Nephron (organoid): ENCODE measurements around the gene CCBE1.
A peak's percentile ranks its signal among the peaks of the same experiment; 100 is the strongest.

Source experiments
- H3K27ac Mint-ChIP-seq, 3 experiments: 2 replicates each; pipeline ENCODE4 v1.8.0; 2020; ENCODE audit warnings: mixed read lengths in 3 of 3, mild to moderate bottlenecking in 2 of 3, moderate library complexity in 1 of 3
- H3K27me3 Mint-ChIP-seq: 2 replicates; pipeline ENCODE4 v1.8.0; 2021; ENCODE audit warnings: low read depth, mild to moderate bottlenecking, moderate library complexity, mixed read lengths
- H3K36me3 Mint-ChIP-seq: 2 replicates; pipeline ENCODE4 v1.8.0; 2020; ENCODE audit warnings: low read depth, mixed read lengths
- H3K4me1 Mint-ChIP-seq: 2 replicates; pipeline ENCODE4 v1.8.0; 2020; ENCODE audit warnings: mixed read lengths
- H3K4me3 Mint-ChIP-seq, 3 experiments: 2 replicates each; pipeline ENCODE4 v1.8.0; 2020; ENCODE audit warnings: mild to moderate bottlenecking in 3 of 3, mixed read lengths in 3 of 3, moderate library complexity in 2 of 3
- H3K9me3 Mint-ChIP-seq: 2 replicates; pipeline ENCODE4 v1.8.0; 2020; ENCODE audit warnings: mixed read lengths
- TF ChIP-seq, protein P1 (sequence below), 3 experiments: fragments of 200-600 bp; sonication (generic); IDR thresholded peaks; one replicate each; pipeline ENCODE4 v1.5.0; 2021; ENCODE audit warnings: antibody characterized with exemption in 3 of 3; ENCODE audit not compliant: unreplicated experiment in 3 of 3

The CCBE1 gene

GRCh38 chr18:59537579-59537978, 159.6 kb downstream of the CCBE1 start:
- no peaks in the 10 kb centered on the region for H3K36me3 Mint-ChIP-seq
- H3K9me3 Mint-ChIP-seq: no peaks in the 10 kb centered on the region
- peak overlapping the region in 2 of 3 experiments; percentile 58 to 86 for H3K27ac Mint-ChIP-seq
- TF ChIP-seq, protein P1, sequence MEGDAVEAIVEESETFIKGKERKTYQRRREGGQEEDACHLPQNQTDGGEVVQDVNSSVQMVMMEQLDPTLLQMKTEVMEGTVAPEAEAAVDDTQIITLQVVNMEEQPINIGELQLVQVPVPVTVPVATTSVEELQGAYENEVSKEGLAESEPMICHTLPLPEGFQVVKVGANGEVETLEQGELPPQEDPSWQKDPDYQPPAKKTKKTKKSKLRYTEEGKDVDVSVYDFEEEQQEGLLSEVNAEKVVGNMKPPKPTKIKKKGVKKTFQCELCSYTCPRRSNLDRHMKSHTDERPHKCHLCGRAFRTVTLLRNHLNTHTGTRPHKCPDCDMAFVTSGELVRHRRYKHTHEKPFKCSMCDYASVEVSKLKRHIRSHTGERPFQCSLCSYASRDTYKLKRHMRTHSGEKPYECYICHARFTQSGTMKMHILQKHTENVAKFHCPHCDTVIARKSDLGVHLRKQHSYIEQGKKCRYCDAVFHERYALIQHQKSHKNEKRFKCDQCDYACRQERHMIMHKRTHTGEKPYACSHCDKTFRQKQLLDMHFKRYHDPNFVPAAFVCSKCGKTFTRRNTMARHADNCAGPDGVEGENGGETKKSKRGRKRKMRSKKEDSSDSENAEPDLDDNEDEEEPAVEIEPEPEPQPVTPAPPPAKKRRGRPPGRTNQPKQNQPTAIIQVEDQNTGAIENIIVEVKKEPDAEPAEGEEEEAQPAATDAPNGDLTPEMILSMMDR (IDR thresholded peaks at IDR 0.05; ENCODE audit: unreplicated experiment in 3 of 3): no peak
- no peak overlapping the region for H3K4me3 Mint-ChIP-seq
- H3K4me1 Mint-ChIP-seq: peaks cover 44% of the 10 kb centered on the region
- no peaks in the 10 kb centered on the region for H3K27me3 Mint-ChIP-seq

DNA sequence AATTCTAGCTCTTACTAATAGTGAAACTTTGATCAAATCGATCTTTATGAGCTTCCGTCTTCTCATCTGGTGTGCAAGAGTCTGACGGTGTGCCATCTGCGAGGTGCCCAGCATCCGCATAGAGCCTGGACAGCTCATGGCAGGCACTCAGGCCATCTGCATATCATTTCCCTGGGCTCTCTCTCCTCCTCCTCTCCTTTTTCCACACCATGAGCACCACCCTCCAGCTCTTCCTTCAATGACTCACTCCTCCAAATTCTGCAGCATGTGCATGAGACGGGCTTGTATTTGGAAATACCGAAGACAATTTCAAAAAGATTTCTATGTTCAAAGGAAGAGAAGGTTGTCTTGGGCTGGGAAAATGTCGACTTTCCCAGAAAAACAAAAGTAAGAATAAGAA, 161.1 kb downstream of the CCBE1 start:
- no peak overlapping the region for H3K4me3 Mint-ChIP-seq
- TF ChIP-seq, protein P1 (IDR thresholded peaks at IDR 0.05; ENCODE audit: unreplicated experiment in 3 of 3): no peak
- peak overlapping the region in 2 of 3 experiments; percentile 29 to 52 for H3K27ac Mint-ChIP-seq
- no peaks in the 10 kb centered on the region for H3K36me3 Mint-ChIP-seq
- H3K4me1 Mint-ChIP-seq: peaks cover 45% of the 10 kb centered on the region
- no peaks in the 10 kb centered on the region for H3K27me3 Mint-ChIP-seq
- no peaks in the 10 kb centered on the region for H3K9me3 Mint-ChIP-seq

GRCh38 chr18:59535055-59535454, 162.2 kb downstream of the CCBE1 start:
- Mint-ChIP-seq H3K36me3 (no peaks in the 10 kb centered on the region), H3K27me3 (no peaks in the 10 kb centered on the region), H3K4me3 (no peak overlapping the region), H3K4me1 (peaks cover 36% of the 10 kb centered on the region), H3K9me3 (peaks cover 2% of the 10 kb centered on the region), H3K27ac (peak overlapping the region; percentile 20 to 67 (median 38))
- TF ChIP-seq, protein P1 (IDR thresholded peaks at IDR 0.05; ENCODE audit: unreplicated experiment in 3 of 3): no peak

GRCh38 chr18:59528866-59529265, 168.4 kb downstream of the CCBE1 start:
- Mint-ChIP-seq H3K4me3 (no peak overlapping the region), H3K9me3 (peaks cover 27% of the 10 kb centered on the region), H3K27ac (no peak overlapping the region), H3K36me3 (peaks cover 14% of the 10 kb centered on the region), H3K4me1 (peaks cover 7% of the 10 kb centered on the region), H3K27me3 (no peaks in the 10 kb centered on the region)
- TF ChIP-seq, protein P1 (IDR thresholded peaks at IDR 0.05; ENCODE audit: unreplicated experiment in 3 of 3): no peak

DNA sequence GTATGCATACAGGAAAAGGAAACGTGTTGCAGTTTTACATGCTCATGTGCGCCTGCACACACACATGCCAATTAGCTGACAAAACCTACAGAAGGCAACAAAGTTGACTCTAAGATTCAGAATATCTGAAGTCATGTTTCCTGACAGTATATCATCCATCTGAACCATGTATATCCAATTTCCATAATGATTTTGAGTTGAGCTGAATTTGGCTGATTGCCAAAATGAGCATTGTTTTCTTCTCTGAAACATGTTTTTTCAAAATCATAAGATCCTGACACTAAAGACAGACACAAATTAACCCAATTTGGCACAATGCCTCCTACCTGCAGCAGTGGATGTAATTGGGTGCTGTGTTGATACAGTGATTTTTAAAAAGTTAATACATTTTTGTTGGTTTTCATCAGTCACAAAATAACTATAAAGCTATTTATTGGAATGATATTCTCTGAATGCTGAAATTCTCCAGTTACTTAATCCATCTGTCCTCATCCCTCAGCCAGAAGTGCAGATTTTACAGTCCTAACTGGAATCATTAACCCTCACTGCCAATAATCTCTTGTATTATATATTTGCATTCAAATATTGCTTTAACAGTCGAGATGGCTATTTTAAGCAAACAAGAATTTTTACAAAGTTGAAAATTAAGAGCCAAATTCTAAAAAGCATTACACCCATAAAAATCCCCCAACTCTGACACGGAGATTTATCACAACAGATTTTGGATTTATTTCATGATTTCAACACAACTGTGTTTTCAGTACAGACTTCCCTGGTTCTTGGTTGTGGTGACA, 176.5 kb downstream of the CCBE1 start:
- H3K27ac Mint-ChIP-seq: peak overlapping the region; percentile 50 to 79 (median 75)
- no peaks in the 10 kb centered on the region for H3K36me3 Mint-ChIP-seq
- TF ChIP-seq, protein P1 (IDR thresholded peaks at IDR 0.05; ENCODE audit: unreplicated experiment in 3 of 3): no peak
- no peak overlapping the region for H3K4me3 Mint-ChIP-seq
- H3K27me3 Mint-ChIP-seq: no peaks in the 10 kb centered on the region
- peaks cover 6% of the 10 kb centered on the region for H3K9me3 Mint-ChIP-seq
- peaks cover 26% of the 10 kb centered on the region for H3K4me1 Mint-ChIP-seq

DNA sequence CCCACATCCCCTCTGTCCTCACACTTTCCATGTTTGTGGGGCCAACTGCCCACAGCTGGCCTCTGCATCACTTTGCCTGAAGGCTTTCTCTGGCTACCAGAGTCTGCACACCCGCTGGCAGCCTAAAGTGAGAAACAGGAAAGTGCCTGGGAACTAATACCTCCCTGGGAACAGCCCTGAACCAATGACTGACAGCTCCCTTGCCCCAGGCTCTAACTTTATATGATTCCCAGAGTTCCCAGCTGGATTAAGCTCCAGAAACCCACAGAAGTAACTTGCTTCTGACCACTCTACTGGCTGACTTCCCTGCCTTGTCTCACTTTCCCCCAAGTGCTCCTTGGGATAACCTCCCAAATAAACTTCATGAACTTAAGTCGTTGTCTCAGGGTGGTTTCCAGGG, 178.5 kb downstream of the CCBE1 start:
- Mint-ChIP-seq H3K4me1 (peaks cover 41% of the 10 kb centered on the region), H3K4me3 (no peak overlapping the region), H3K27ac (no peak overlapping the region), H3K36me3 (no peaks in the 10 kb centered on the region), H3K9me3 (peaks cover 3% of the 10 kb centered on the region), H3K27me3 (no peaks in the 10 kb centered on the region)
- TF ChIP-seq, protein P1 (IDR thresholded peaks at IDR 0.05; ENCODE audit: unreplicated experiment in 3 of 3): no peak
